Esophagus muscularis mucosa (tissue), 4 donors: ENCODE results near the gene MPV17. TPM values are rescaled to one million over a fixed set of nuclear protein-coding genes. Genes with fewer than 3 reads are reported as not detected.
"Not testable (repeated sequence)": the region's sequence is repeated elsewhere in the genome, so short reads cannot be mapped to it uniquely, and the experiment has no call there.

Source experiments
- DNase-seq: peaks from one replicate; pipeline ENCODE4 v3.0.0-alpha.2; 2017; ENCODE audit errors: extremely low spot score
- H3K27ac ChIP-seq, 4 donors: fragments of 200-600 bp; sonication (generic); replicated peaks in 1 of 4; 1 replicate in 3 of 4; 2 replicates in 1 of 4; pipeline ENCODE4 v1.5.1; 2016 to 2019; ENCODE audit warnings: mild to moderate bottlenecking in 1 of 4
- H3K27me3 ChIP-seq, 4 donors: fragments of 200-600 bp; sonication (generic); one replicate each; pipeline versions ENCODE4 v1.5.1 to v1.6.0; 2016 to 2019
- H3K36me3 ChIP-seq, 4 donors: fragments of 200-600 bp; sonication (generic); one replicate each; pipeline ENCODE4 v1.5.1; 2016 to 2019
- H3K4me1 ChIP-seq, 4 donors: fragments of 200-600 bp; sonication (generic); one replicate each; pipeline ENCODE4 v1.5.1; 2016 to 2019
- H3K4me3 ChIP-seq, 4 donors: fragments of 200-600 bp; sonication (generic); 1 replicate in 2 of 4; 2 replicates in 2 of 4; pipeline ENCODE4 v1.5.1; 2016 to 2019; ENCODE audit warnings: mild to moderate bottlenecking in 4 of 4, moderate library complexity in 1 of 4
- H3K9me3 ChIP-seq, 4 donors: fragments of 200-600 bp; sonication (generic); 1 replicate in 3 of 4; 2 replicates in 1 of 4; pipeline ENCODE4 v1.5.1; 2016 to 2019
- CTCF ChIP-seq, 3 experiments: fragments of 200-600 bp in 2 of 3; fragments of 450-650 bp in 1 of 3; sonication (generic) in 2 of 3; IDR thresholded peaks; one replicate each; pipeline ENCODE4 v1.5.1; 2017 to 2019; ENCODE audit warnings: antibody characterized with exemption in 3 of 3, mild to moderate bottlenecking in 2 of 3, moderate library complexity in 1 of 3
- EP300 ChIP-seq: sonication (generic); formaldehyde crosslinking; IDR thresholded peaks from one replicate; pipeline ENCODE4 v1.6.1; 2017; ENCODE audit warnings: antibody characterized with exemption
- POLR2A ChIP-seq: fragments of 450-650 bp; IDR thresholded peaks from one replicate; pipeline ENCODE4 v1.6.1; 2017; ENCODE audit warnings: antibody characterized with exemption, moderate library complexity, mild to moderate bottlenecking, low read depth
- POLR2AphosphoS5 ChIP-seq, 2 donors: sonication (generic); formaldehyde crosslinking; IDR thresholded peaks; one replicate each; pipeline ENCODE4 v1.6.1; 2017; ENCODE audit warnings: antibody characterized with exemption in 2 of 2
- WGBS: methylation state at CpG from one replicate; pipeline ENCODE4 v1.1.5; 2018; 5-methylcytosine and 5-hydroxymethylcytosine counted together
- intact Hi-C: fragments of 100-400 bp; cut with DNase I; formaldehyde crosslinking; loops from one replicate; pipeline ENCODE4 v1.15.1; 2023
- total RNA-seq, 4 donors: library from RNA; depleted of rRNA; stranded (reverse); fragments of >200 nt; gene quantifications; one replicate each; pipeline versions ENCODE4 v1.1.0 to v1.2.1, GENCODE V29; 2016

Gene MPV17
- total RNA-seq, 4 donors from 2014 or later = 46.7 to 70.2 (median 60.6) TPM

- intact Hi-C loops = loop anchor here (5.0 kb wide), 2 partner anchors 34 to 49 kb away; partner anchors contain the start of genes EIF2B4, GTF3C2 and SNX17
- TF ChIP-seq POLR2A (no peak), EP300 (no peak), POLR2AphosphoS5 (IDR thresholded peaks at IDR 0.05) (no peak), CTCF (IDR thresholded peaks at IDR 0.05) (no peak)
- no peak for DNase-seq
- whole genome bisulfite sequencing = 24% methylated on average over 5 of the region's 5 CpGs
- Histone ChIP-seq H3K4me1 (peaks cover 29 to 34% (median 31%) of the 10 kb centered on the region in 4 donors), H3K4me3 (peak overlapping the region; percentile 78 to 95 (median 84)), H3K36me3 (peaks cover 27 to 33% (median 33%) of the 10 kb centered on the region in 4 donors), H3K9me3 (no peaks in the 10 kb centered on the region), H3K27me3 (no peaks in the 10 kb centered on the region), H3K27ac (peak overlapping the region; percentile 93 to 98 (median 95))
Measured at GRCh38 chr2:27323596-27324285, 844 bp upstream of the MPV17 start.

GRCh38 chr2:27322301-27322765, 564 bp downstream of the MPV17 start:
- peak overlapping the region; percentile 78 to 95 (median 84) for H3K4me3 ChIP-seq
- no peaks in the 10 kb centered on the region for H3K27me3 ChIP-seq
- no peak for TF ChIP-seq POLR2AphosphoS5 (IDR thresholded peaks at IDR 0.05)
- TF ChIP-seq CTCF (IDR thresholded peaks at IDR 0.05) = no peak
- no peak for TF ChIP-seq EP300
- no peak for TF ChIP-seq POLR2A
- H3K36me3 ChIP-seq = peaks cover 13 to 25% (median 21%) of the 10 kb centered on the region in 4 donors
- 8% methylated on average over 2 of the region's 10 CpGs for WGBS
- DNase-seq = no peak
- H3K9me3 ChIP-seq = no peaks in the 10 kb centered on the region
- H3K4me1 ChIP-seq = peaks cover 29 to 34% (median 31%) of the 10 kb centered on the region in 4 donors
- H3K27ac ChIP-seq = peak overlapping the region; percentile 93 to 98 (median 95)
- intact Hi-C loops = loop anchor here (5.0 kb wide), 2 partner anchors 35 to 50 kb away; partner anchors contain the start of genes EIF2B4, GTF3C2 and SNX17

- H3K4me1 ChIP-seq = peaks cover 29 to 34% (median 31%) of the 10 kb centered on the region in 4 donors
- peak; percentile 21 for TF ChIP-seq POLR2A
- TF ChIP-seq EP300 = peak; percentile 49
- peak; percentile 36 to 58 (median 55) for TF ChIP-seq CTCF (IDR thresholded peaks at IDR 0.05)
- peak; percentile 88 to 90 for TF ChIP-seq POLR2AphosphoS5 (IDR thresholded peaks at IDR 0.05)
- peak overlapping the region; percentile 62 to 98 (median 95) for H3K27ac ChIP-seq
- intact Hi-C loops = loop anchor here (5.0 kb wide), 2 partner anchors 36 to 51 kb away; partner anchors contain the start of genes EIF2B4, GTF3C2 and SNX17
- H3K9me3 ChIP-seq = no peaks in the 10 kb centered on the region
- no peaks in the 10 kb centered on the region for H3K27me3 ChIP-seq
- 37% methylated on average over 6 of the region's 8 CpGs for WGBS
- peaks cover 6 to 22% (median 11%) of the 10 kb centered on the region in 4 donors for H3K36me3 ChIP-seq
- no peak overlapping the region for H3K4me3 ChIP-seq
- DNase-seq = peak; percentile 96
Measured at GRCh38 chr2:27320958-27321543, 1.8 kb downstream of the MPV17 start.

- not testable (repeated sequence) for DNase-seq, H3K9me3 ChIP-seq, H3K4me3 ChIP-seq, H3K27me3 ChIP-seq, H3K27ac ChIP-seq
- 94% methylated on average over 15 of the region's 15 CpGs for WGBS
- peaks cover 29 to 34% (median 31%) of the 10 kb centered on the region in 4 donors for H3K4me1 ChIP-seq
- intact Hi-C loops = loop anchor here (5.0 kb wide), 2 partner anchors 37 to 52 kb away; partner anchors contain the start of genes EIF2B4, GTF3C2 and SNX17
- peaks cover 0 to 22% (median 9%) of the 10 kb centered on the region in 4 donors for H3K36me3 ChIP-seq
Measured at GRCh38 chr2:27319839-27320238, 3.1 kb downstream of the MPV17 start.
